Activated CD4-positive, alpha-beta T cell treated with anti-CD3 and anti-CD28 coated beads, Interleukin-2, Interleukin-6, amounts not matched to agents 100 ng/mL and 50 ng/mL, durations not matched to agents 16 hours and 8 hours (primary cell): ENCODE data around the gene CDC27.
"Not testable (repeated sequence)": the region's sequence is repeated elsewhere in the genome, so short reads cannot be mapped to it uniquely, and the experiment has no call there.

ENCODE experiments used
- DNase-seq: peaks from one replicate; pipeline ENCODE4 v3.0.0-alpha.2; 2020

CDC27 gene

GRCh38 chr17:47126835-47127234, 62.3 kb downstream of the CDC27 start:
- DNase-seq, result not testable (repeated sequence)

- DNase-seq, result not testable (repeated sequence)
These were observed 65.8 kb downstream of the CDC27 start for GRCh38 chr17:47123262-47123661.

- DNase-seq, result no peak
These were observed 68.5 kb downstream of the CDC27 start for GRCh38 chr17:47120521-47121095.

DNA sequence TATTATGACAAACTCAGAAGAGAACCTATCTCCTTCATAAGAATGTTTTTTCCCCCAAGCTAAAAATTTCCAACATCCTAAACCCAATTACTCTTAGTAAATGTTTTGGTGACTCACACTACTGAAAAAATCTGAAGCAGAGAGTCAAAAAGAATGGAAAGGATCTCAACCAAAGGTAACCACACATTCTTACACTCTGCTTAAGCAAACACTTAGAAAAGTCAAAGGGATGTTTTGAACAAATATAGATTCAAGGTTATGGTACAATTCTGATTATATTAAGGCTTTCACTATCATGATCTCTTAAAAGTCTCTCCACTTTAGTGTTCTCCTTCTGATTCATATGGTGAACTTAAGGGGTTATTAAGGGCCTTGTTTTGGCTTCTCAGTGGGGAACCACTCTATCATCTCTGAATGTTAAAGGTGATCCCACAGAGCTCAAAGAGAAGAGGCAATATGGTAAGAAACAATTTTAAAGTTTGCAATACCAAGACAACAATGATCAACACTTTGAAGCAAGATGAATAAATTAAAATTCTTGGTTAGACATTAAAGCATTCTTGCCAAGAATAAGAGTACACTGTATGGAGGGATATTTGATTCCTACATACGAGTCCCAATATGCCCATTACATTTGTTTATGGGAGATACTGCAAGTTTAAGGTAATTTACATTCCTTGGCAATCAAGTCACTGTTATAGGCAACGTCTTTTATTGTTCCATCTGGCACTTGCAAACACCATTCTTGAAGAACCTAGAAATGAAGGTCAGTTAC, 69.2 kb downstream of the CDC27 start:
- no peak for DNase-seq

GRCh38 chr17:47117386-47117785, 71.7 kb downstream of the CDC27 start:
- no peak for DNase-seq

GRCh38 chr17:47106130-47106529, 83.0 kb downstream of the CDC27 start:
- DNase-seq, result no peak

DNA sequence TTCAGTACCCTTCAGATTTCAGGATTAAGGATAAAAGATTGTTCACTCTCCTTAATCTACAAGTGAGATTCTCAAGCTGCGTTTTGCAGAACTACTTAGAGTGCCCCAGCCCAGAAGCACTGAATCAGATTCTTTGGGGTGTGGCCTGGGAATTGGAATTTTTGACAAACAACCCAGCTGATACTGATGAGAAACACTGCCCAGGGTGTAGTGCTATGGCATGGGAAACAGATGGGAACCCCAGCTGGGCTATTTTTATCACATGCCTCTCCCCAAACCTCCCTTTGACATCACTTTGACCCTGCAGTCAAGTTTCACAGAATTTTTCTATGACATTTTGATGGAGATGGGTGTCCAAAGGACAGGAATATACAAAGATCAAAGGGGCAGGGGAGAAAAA, 83.8 kb downstream of the CDC27 start:
- DNase-seq, result not testable (repeated sequence)

- DNase-seq, result no peak
These were observed 86.2 kb downstream of the CDC27 start for GRCh38 chr17:47102914-47103313.

GRCh38 chr17:47099987-47100711, 88.9 kb downstream of the CDC27 start:
- peak; percentile 95 for DNase-seq

DNA sequence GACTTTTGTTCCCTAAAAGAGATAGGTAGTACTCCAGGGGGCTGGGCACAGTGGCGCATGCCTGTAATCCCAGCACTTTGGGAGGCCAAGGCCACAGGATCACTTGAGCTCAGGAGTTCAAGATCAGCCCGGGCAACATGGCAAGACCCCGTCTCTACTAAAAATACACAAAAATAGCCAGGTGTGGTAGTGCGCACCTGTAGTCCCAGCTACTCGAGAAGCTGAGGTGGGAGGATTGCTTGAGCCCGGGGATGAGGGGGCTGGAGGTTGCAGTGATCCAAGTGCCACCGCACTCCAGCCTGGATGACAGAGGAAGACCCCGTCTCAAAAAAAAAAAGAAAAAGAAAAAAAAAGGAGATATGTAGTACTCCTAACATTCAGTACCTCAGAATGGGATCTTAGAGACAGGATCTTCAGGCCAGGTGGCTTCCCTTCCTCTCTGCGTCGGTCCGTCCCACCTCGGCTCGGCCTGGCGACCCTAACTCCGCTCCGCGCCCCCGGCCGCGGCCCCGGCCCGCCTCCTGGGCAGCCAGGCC, 89.6 kb downstream of the CDC27 start:
- DNase-seq, result no peak

DNA sequence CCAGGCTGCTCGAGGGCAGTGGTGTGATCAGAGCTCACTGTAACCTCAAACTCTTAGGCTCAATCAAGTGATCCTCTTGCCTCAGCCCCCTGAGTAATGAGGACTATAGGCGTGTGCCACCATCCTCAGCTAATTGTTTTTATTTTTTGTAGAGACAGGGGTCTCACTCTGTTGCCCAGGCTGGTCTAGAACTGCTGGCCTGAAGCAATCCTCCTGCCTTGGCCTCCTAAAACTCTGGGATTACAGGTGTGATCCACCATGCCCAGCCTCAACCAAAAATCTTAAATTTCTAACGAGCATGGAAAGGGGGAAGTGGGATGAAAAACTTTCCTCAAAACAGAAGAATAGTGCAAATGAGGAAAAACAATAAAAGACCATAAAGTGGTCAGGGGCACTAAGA, 92.8 kb downstream of the CDC27 start:
- DNase-seq, result no peak

DNA sequence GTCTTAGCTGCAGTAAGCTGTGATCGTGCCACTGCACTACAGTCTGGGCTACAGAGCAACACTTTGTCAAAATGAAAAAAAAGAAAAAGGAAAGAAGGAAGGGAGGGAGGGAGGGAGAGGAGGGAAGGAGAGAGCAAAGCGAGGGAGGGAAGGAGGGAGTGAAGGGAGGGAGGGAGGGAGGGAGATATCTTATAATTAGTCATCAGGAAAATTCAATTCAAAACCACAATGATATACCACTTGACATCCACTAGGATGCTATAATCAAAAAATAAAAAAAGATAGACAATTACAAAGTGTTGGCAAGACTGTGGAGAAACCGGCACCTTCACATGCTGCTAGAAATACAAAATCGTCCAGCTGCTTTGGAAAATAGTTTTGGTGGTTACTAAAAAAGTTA, 93.8 kb downstream of the CDC27 start:
- no peak for DNase-seq

DNA sequence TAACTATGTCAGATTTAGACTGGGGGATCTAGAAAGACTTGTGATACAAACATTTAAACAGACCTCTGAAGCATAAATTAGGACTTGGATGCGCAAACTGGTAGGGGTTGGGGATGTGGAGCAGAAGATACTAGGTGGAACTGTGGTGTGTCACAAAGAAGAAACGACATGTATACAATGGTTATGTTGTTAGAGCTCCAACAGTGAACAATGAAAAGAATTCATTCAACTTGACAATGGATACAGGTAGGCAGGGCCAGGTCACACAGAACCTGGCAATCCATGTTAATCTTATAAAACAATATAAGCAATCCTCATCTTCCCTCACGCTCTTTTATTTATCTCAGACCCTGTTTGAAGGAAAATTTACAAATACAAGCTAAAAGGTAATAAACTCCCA, 102.0 kb downstream of the CDC27 start:
- no peak for DNase-seq

DNA sequence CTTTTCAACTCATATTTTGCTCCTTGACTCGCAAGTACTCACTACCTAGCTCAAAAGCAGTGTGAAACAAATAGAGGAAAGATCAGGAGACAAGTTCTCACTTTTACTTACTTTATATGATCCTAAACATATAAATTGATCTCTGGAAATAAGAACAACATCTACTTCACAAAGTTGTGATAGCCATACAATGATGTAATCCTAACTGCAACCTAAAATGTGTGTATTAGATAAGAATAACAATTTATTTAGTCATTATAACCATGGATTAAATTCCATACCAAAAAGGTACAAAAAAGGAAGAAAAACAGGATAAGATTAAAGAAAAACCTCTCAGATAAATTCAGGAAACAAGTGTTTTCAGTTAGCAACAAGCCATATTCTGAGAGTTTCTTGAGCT, 103.4 kb downstream of the CDC27 start:
- no peak for DNase-seq

- DNase-seq, result no peak
These were observed 110.3 kb downstream of the CDC27 start for GRCh38 chr17:47078801-47079200.

- DNase-seq, result no peak
These were observed 111.5 kb downstream of the CDC27 start for GRCh38 chr17:47077576-47077975.

- DNase-seq, result no peak
These were observed 112.9 kb downstream of the CDC27 start for GRCh38 chr17:47076171-47076570.

DNA sequence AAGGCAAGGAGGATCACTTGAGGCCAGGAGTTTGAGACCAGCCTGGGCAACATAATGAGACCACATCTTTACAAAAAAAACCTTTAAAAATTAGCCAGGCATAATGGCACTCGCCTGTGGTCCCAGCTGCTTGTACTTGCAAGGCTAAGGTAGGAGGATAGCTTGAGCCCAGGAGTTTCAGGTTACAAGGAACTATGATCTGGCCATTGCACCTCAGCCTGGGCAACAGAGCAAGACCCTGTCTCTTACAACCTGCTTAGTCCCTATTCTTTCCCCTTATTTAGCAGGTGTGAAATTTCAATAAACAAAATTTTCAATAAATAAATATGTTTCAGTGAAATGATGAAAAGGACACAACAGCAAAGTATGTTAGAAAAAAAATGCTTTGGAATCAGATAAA, 114.7 kb downstream of the CDC27 start:
- not testable (repeated sequence) for DNase-seq

DNA sequence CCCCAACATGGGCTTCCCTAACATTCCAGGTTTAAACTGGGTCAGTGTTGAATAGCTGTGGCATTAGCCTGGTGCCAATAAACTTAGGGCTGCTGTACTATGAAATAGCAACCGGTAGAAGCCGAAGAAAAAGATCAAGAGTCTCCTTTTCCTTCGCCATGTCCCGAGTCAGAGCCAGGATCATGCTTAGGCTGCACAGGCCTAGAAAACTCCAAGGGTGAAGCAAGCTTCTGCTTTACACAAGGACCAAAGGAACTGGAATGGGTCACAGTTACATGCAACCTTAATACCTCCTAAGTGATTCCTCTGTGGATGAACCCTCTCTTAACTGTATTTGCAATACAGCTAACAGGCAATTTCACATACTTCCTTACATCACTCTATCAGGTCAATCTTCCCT, 115.5 kb downstream of the CDC27 start:
- DNase-seq, result not testable (repeated sequence)

- no peak for DNase-seq
These were observed 116.2 kb downstream of the CDC27 start for GRCh38 chr17:47072886-47073285.

GRCh38 chr17:47071171-47071570, 117.9 kb downstream of the CDC27 start:
- DNase-seq, result not testable (repeated sequence)

- not testable (repeated sequence) for DNase-seq
These were observed 118.8 kb downstream of the CDC27 start for GRCh38 chr17:47070266-47070665.
